CD4-positive, alpha-beta T cell treated with Interferon alpha-2 for 1 hour (primary cell): ENCODE data around the gene LRR1.
"Not testable (repeated sequence)": the region's sequence is repeated elsewhere in the genome, so short reads cannot be mapped to it uniquely, and the experiment has no call there.

ENCODE experiments used
- DNase-seq, 2 donors: peaks; one replicate each; pipeline ENCODE4 v3.0.0-alpha.2; 2020 to 2022

LRR1 gene

DNA sequence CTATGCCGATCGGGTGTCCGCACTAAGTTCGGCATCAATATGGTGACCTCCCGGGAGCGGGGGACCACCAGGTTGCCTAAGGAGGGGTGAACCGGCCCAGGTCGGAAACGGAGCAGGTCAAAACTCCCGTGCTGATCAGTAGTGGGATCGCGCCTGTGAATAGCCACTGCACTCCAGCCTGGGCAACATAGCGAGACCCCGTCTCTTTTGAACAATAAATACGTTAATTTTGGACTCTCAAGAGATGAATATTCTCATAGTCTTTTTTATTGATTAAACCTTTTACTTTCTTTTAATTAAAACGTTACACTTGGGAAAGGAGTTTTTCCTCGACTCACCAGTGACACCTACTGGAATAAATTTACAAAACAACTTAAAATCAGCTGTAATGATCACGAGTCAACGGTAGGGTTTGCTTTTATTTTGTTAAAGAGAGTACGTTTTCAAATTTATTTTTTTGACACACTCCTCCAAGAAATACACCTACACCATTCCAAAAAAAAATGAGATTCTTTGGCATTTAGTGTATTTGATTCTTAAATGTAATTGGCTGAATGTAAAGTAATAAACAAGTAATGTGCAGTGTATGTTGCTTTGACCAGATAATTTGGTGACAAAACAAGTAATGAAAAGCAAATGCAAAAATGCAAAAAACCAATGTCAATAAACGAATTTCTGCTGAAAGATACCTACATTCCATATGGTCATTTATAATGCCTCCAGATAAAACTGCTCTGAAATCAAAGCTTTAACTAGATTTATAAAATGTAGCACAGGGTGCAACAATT is 11.9 kb upstream of the LRR1 start:
- peak; percentile 36 to 87 for DNase-seq

DNA sequence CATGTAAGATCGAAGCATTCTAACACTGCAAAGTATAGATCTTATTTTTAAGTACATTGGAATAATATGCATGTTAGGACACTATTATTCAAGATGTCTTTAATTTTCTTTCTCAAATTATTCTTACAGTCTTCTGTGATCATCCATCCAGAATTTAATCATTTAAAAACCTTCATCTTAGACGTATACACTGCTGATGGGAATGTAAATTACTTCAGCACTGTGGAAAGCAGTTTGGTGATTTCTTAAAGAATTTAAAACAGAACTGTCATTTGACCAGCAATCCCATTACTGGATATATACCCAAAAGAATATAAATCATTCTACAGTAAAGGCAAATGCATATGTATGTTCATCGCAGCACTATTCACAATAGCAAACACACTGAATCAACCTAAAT is 9.4 kb upstream of the LRR1 start:
- DNase-seq, result no peak

GRCh38 chr14:49593016-49593415 is 5.7 kb upstream of the LRR1 start:
- DNase-seq, result no peak

DNA sequence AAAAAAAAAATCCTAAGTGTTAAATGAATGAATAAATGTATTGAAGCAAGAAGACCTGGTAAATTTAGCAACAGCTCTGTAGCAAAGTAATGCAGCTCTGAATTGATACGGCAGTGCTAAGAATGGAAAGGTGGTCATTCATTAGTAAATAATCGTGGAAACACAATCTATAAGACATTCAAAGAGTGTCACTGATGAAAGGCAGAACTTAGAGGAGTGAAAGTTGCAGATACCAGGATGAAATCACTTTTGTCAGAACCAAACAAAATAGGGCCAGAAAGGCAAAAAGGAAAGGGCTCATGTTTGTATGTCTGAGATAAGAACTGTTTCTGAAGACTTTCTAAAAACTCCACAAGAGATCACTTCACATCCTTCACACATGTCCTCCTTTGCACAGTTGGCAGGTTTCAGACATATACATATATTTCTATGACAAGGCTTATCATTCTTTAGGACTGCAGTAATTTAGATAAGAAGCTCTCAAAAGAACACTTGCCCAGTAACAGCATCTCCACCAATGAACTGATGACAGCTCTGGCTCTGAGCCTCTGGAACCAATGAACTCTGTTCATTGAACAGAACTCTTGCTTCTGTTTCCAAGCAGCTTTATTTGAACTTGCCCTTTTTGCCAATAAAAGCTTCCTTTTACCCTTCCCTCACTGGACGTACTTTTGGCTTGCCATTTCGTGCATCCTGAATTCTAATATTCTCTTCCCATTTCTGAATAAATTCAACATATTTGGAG is 4.2 kb upstream of the LRR1 start:
- peak in 1 of 2 donors; percentile 5 for DNase-seq

GRCh38 chr14:49598189-49598484 is 603 bp upstream of the LRR1 start:
- no peak for DNase-seq

- no peak for DNase-seq
Measured at GRCh38 chr14:49607583-49607982, 8.8 kb downstream of the LRR1 start.

- no peak for DNase-seq
Measured at GRCh38 chr14:49612251-49612650, 13.5 kb downstream of the LRR1 start.

DNA sequence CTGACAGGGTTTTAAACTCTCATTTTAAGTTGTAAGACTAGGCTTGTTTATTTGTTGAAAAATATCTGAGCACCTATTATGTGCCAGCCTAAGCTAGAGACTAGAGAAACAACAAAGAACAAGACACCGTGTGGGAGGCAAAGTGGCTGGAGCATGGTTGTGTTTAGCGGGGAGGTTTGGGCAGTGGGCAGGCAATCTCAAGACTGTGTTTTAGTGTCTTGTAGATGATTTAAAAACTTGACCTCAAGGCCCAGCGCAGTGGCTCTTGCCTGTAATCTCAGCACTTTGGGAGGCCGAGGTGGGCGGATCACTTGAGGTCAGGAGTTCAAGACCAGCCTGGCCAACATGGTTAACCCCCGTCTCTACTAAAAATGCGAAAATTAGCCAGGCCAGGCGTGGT is 13.9 kb downstream of the LRR1 start:
- no peak for DNase-seq

- no peak for DNase-seq
Measured at GRCh38 chr14:49614196-49614595, 15.5 kb downstream of the LRR1 start.

- no peak for DNase-seq
Measured at GRCh38 chr14:49615776-49616175, 17.0 kb downstream of the LRR1 start.

GRCh38 chr14:49617852-49618519 is 19.2 kb downstream of the LRR1 start:
- no peak for DNase-seq

- DNase-seq, result not testable (repeated sequence)
Measured at GRCh38 chr14:49619273-49619672, 20.5 kb downstream of the LRR1 start.

DNA sequence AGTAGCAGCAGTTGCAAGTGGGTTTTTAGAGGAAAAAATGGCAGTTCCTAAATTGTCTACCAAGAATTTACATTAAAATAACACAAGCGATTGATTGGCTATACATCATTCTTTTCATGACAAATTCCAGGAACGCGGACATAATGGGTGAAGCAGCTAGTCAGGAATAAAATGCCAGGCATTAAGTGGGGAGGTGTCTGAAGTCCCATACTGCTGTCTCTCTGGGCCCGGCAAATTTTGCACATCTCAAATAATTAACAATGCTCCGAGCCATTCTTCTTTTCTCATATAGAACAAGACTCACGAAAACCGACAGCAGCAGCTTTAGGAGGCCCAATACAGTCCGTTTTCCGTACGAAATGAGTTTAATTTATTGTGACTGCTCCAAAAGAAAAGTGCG is 21.0 kb downstream of the LRR1 start:
- no peak for DNase-seq

DNA sequence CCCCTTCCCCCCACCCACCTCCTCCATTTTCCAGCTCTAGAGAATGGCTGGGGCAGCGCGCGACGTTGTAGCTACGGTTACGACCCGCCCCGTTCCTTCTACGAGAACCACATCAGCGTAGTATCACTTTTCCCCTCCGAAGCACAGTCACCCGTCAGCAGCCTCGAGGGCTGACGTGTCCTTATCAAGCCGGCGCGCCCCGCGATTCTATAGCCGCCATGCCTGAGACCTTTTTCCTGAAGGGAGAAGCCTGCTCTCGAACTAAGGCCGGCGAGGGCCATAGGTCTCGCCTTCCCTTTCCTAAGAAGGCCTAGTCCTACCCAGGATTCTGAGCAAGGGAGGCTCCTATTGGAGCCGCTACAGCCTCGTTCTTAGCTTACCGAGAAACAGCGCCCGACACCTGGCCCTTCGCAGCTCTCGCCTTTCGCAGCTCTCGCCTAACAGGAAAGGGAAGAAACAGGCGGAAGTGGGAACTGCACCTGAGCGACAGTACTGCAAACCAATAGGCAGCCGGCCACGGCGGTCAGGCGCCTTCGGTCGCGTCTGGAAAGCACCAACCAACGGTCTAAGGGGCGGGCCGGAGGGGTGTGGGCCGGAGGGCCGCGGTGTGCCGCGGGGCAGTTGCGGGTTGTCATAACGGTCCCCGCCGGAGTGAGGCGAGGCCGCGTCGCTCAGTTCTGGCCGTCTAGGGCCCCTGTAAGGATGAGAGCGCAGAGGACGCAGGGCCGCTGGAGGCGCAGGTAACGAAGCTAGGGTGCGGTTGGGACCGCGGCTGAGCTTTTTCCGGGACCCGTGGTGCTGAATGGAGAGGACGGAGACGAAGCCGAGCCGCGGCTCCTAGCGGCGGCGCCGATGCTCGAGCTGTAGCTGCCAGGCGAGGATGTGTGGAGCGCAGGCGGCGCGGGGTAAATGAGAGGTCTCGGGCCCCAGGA is 21.7 kb downstream of the LRR1 start, which contains the start of the genes MGAT2 and RPL36AL:
Gene MGAT2, plus strand, starts transcription at position 618 of the 932 bp plus-strand sequence. CDS start 470 bp downstream, outside the sequence.
Gene RPL36AL, minus strand, starts transcription at position 445 of the 932 bp plus-strand sequence. CDS start 1,522 bp downstream, outside the sequence.
- DNase-seq, result peak; percentile 94 to 95

GRCh38 chr14:49621114-49621881 is 22.6 kb downstream of the LRR1 start:
- peak; percentile 68 to 70 for DNase-seq

- no peak for DNase-seq
Measured at GRCh38 chr14:49622022-49622607, 23.4 kb downstream of the LRR1 start.

DNA sequence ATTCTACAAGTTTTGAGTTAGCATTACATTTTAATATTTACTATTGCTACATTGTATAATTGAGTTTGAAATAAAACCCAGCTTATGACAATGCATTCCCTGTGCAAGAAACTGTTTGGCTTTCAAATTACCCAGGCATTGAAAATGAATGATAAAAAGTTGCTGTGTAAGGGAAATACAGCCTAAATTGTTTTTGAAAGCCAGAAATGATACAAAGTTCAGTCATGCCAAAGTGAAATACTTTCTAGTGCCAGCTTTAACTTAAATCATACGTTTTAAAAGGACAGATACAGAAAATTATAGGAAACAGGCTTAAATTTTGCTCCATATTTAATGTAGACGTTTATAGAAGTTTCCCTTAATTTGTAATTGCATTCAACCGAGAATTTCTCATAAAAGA is 24.6 kb downstream of the LRR1 start:
- no peak for DNase-seq

GRCh38 chr14:49623941-49624839 is 25.4 kb downstream of the LRR1 start:
- DNase-seq, result peak in 1 of 2 donors; percentile 72

DNA sequence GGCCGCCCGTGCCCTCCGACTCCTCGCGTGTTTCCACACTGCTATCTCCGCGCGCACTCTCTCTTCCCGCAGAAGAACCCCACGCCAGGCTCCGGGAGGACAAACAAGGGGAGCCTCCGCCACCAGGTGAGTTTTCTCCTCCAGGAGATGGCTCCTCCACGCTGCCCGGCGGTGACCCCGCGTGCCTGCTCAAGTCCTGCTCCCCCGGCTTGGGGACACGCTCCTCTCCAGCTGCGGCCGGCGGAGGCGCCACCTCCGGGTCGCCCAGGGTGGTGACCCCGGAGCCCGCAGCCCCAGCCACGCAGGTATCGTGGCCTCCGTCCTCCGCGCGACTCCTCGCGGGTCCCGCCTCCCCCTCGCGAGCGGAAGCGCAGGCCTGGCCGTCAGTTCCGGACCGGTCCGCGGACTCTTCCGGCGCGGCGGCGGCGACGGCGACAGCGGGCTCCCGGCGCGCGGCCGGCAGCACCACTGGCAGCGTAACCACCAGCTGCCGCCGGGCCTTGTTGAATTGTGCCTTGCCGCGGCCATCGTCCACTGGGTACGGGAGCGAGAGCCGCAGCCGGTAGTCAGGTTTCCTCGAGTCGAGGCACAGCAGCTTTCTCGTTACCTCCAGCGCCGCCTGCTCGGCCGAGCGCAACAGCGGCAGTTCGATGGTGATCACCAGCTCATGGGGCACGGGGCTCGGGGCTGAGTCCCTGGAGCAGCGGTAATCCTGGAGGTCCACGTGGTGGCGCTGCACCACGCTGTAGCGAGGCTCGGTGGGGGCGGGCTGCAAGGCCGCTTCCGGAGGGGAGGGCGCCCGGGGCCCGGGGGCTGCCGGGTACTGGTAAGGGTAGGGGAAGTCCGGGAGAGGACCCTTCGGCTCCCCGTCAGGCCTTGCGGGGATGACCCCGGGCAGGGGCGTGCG is 35.2 kb downstream of the LRR1 start:
- peak; percentile 94 to 95 for DNase-seq
